ENCODE results near the gene ARHGAP25. TPM values are rescaled to one million over a fixed set of nuclear protein-coding genes. Genes with fewer than 3 reads are reported as not detected.

Gene ARHGAP25
- total RNA-seq, 1 donor = under 0.01 TPM

DNA sequence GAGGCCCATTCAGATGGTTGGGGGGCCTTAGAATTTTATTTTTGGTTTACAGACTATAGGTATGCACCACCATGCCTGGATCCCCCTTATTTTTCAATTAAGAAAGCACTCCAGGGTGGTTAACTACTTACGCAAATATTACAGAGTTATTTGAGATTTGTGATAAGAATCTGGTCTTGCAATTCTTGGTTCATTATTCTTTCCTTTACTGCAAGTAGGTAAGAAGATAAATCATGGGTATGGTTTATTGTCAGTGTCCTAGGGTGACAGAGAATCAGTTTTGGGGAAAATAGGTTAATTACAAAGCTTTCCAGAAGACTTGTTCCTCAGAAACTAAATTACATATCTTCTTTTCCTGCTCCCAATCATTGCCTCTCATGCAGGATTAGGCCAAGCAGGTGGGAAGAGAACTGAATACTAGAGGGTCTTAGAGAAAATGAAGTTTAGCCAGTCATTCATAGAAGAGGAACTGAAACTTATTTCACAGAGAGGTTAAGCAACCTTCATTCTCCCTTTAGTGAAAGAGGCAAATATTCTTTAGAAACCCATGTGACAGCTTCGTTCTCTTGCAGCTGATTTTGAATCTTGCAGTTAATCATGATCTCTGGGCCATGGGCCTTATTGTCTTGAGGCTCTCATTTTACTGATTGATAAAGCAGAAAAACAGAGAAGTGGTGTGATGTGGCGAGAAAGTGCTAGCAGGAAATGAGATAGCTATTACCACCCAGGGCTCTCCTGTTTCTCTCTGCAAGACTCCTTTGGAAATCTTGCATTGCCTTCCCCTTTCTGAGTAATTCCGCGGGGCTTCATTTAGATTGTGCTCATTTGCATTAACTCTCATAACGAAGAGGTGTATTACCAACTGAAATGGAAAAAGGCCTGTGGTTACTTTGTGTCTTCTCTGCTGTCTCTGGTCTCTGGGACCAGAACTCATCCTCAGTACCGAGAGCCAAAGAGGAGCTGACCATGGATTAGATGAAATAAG, 44.8 kb upstream of the ARHGAP25 start:
- Histone ChIP-seq H3K27me3 (ENCODE audit: insufficient read depth, low read length) (peaks cover 4% of the 10 kb centered on the region), H3K4me3 (ENCODE audit: insufficient read depth, low read length) (no peak overlapping the region), H3K36me3 (ENCODE audit: insufficient read depth, low read length) (no peaks in the 10 kb centered on the region), H3K79me2 (ENCODE audit: insufficient read depth, low read length) (no peaks in the 10 kb centered on the region), H4K20me1 (ENCODE audit: insufficient read depth, low read length) (no peaks in the 10 kb centered on the region), H2AFZ (ENCODE audit: low read length) (no peak overlapping the region), H3K4me1 (ENCODE audit: insufficient read depth, low read length) (no peaks in the 10 kb centered on the region), H3K4me2 (ENCODE audit: insufficient read depth, low read length) (no peak overlapping the region), H3K9me3 (ENCODE audit: low read depth, low read length) (no peaks in the 10 kb centered on the region), H3K27ac (ENCODE audit: low read depth, low read length) (no peak overlapping the region)
- DNase-seq (ENCODE audit: insufficient read length, low spot score, missing footprints) = no peak
- TF ChIP-seq, protein P1, sequence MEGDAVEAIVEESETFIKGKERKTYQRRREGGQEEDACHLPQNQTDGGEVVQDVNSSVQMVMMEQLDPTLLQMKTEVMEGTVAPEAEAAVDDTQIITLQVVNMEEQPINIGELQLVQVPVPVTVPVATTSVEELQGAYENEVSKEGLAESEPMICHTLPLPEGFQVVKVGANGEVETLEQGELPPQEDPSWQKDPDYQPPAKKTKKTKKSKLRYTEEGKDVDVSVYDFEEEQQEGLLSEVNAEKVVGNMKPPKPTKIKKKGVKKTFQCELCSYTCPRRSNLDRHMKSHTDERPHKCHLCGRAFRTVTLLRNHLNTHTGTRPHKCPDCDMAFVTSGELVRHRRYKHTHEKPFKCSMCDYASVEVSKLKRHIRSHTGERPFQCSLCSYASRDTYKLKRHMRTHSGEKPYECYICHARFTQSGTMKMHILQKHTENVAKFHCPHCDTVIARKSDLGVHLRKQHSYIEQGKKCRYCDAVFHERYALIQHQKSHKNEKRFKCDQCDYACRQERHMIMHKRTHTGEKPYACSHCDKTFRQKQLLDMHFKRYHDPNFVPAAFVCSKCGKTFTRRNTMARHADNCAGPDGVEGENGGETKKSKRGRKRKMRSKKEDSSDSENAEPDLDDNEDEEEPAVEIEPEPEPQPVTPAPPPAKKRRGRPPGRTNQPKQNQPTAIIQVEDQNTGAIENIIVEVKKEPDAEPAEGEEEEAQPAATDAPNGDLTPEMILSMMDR (IDR thresholded peaks at IDR 0.05; ENCODE audit: extremely low read depth, low read depth, low read length) = no peak

DNA sequence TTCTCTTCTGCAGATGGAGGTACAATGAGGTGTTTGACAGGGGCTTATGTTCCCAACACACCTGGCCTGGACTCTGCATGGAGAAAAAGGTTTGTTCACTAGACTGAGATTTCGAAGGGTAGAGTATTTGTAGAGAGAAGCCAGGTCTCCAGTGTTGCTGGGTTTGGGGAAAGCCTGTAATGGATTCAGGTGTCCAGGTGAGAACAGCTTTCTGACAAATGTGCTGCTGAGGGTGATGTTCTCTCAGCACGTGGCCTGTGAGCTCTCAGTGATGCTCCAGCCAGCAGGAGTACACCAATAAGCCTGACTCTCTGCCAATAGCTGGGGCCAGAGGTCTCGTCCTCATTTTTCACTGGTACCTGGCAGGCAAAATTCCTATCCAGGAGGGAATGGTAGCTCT, 43.8 kb upstream of the ARHGAP25 start:
- H3K27me3 ChIP-seq (ENCODE audit: insufficient read depth, low read length) = peaks cover 9% of the 10 kb centered on the region
- no peak overlapping the region for H3K4me2 ChIP-seq (ENCODE audit: insufficient read depth, low read length)
- H2AFZ ChIP-seq (ENCODE audit: low read length) = no peak overlapping the region
- no peaks in the 10 kb centered on the region for H3K9me3 ChIP-seq (ENCODE audit: low read depth, low read length)
- H3K4me1 ChIP-seq (ENCODE audit: insufficient read depth, low read length) = no peaks in the 10 kb centered on the region
- H4K20me1 ChIP-seq (ENCODE audit: insufficient read depth, low read length) = no peaks in the 10 kb centered on the region
- no peaks in the 10 kb centered on the region for H3K36me3 ChIP-seq (ENCODE audit: insufficient read depth, low read length)
- H3K4me3 ChIP-seq (ENCODE audit: insufficient read depth, low read length) = no peak overlapping the region
- peak; percentile 6 for DNase-seq (ENCODE audit: insufficient read length, low spot score, missing footprints)
- no peaks in the 10 kb centered on the region for H3K79me2 ChIP-seq (ENCODE audit: insufficient read depth, low read length)
- no peak overlapping the region for H3K27ac ChIP-seq (ENCODE audit: low read depth, low read length)
- TF ChIP-seq, protein P1 (IDR thresholded peaks at IDR 0.05; ENCODE audit: extremely low read depth, low read depth, low read length) = no peak

DNA sequence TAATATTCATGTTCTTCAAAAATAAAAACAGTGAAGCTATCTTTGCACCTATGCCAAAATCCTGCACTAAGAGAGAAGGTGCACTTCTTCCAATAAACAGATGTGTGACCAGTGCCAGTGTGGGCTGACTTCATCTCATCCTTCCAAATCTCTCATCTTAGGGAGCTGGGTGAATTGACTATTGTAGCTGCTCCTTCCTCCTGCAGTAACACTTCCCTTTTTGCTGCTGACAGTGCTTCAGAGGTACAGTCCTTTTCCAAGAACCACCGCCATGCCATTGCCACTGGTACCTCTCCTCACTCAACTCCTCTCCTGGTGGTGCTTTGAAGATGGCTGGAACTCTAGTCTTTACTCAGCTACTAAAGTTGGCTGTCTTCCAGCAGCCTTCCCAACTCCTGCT, 42.1 kb upstream of the ARHGAP25 start:
- H3K36me3 ChIP-seq (ENCODE audit: insufficient read depth, low read length) = no peaks in the 10 kb centered on the region
- H2AFZ ChIP-seq (ENCODE audit: low read length) = no peak overlapping the region
- no peak overlapping the region for H3K4me2 ChIP-seq (ENCODE audit: insufficient read depth, low read length)
- no peaks in the 10 kb centered on the region for H3K79me2 ChIP-seq (ENCODE audit: insufficient read depth, low read length)
- no peaks in the 10 kb centered on the region for H4K20me1 ChIP-seq (ENCODE audit: insufficient read depth, low read length)
- H3K27me3 ChIP-seq (ENCODE audit: insufficient read depth, low read length) = peaks cover 10% of the 10 kb centered on the region
- TF ChIP-seq, protein P1 (IDR thresholded peaks at IDR 0.05; ENCODE audit: extremely low read depth, low read depth, low read length) = no peak
- H3K9me3 ChIP-seq (ENCODE audit: low read depth, low read length) = no peaks in the 10 kb centered on the region
- no peak overlapping the region for H3K4me3 ChIP-seq (ENCODE audit: insufficient read depth, low read length)
- H3K4me1 ChIP-seq (ENCODE audit: insufficient read depth, low read length) = no peaks in the 10 kb centered on the region
- DNase-seq (ENCODE audit: insufficient read length, low spot score, missing footprints) = no peak
- H3K27ac ChIP-seq (ENCODE audit: low read depth, low read length) = no peak overlapping the region

DNA sequence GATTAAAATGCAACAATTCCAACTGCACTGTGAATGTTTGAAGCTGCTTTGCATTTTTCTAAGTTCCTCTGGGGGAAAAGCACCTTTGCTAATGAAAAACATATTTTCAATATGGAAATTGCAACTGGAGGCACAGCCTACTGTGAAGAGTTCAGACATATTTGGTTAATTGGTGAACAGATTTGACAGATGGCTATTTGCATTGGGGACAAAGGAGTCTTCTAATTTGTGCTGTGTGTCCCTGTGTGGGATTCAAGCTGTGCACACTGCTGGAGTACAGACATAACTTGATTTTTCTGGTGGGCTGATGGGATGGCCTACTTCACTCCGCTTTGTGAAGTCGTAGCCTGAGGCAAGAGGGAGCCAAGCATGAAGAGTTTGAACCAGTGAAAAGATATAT, 40.7 kb upstream of the ARHGAP25 start:
- no peak for DNase-seq (ENCODE audit: insufficient read length, low spot score, missing footprints)
- Histone ChIP-seq H3K4me1 (ENCODE audit: insufficient read depth, low read length) (no peaks in the 10 kb centered on the region), H3K79me2 (ENCODE audit: insufficient read depth, low read length) (no peaks in the 10 kb centered on the region), H3K9me3 (ENCODE audit: low read depth, low read length) (no peaks in the 10 kb centered on the region), H3K4me3 (ENCODE audit: insufficient read depth, low read length) (no peak overlapping the region), H2AFZ (ENCODE audit: low read length) (no peak overlapping the region), H4K20me1 (ENCODE audit: insufficient read depth, low read length) (no peaks in the 10 kb centered on the region), H3K27ac (ENCODE audit: low read depth, low read length) (no peak overlapping the region), H3K4me2 (ENCODE audit: insufficient read depth, low read length) (no peak overlapping the region), H3K27me3 (ENCODE audit: insufficient read depth, low read length) (peaks cover 10% of the 10 kb centered on the region), H3K36me3 (ENCODE audit: insufficient read depth, low read length) (no peaks in the 10 kb centered on the region)
- TF ChIP-seq, protein P1 (IDR thresholded peaks at IDR 0.05; ENCODE audit: extremely low read depth, low read depth, low read length) = no peak

Measured in osteoblast (primary cell).